Keratinocyte (primary cell): ENCODE measurements around the gene HDAC9. TPM values are rescaled to one million over a fixed set of nuclear protein-coding genes. Genes with fewer than 3 reads are reported as not detected.

Source experiments
- DNase-seq: peaks from one replicate; pipeline ENCODE4 v3.0.0-alpha.2; 2011; ENCODE audit warnings: low read depth, missing footprints, low spot score
- FAIRE-seq: peaks from 2 replicates; lab custom pipeline; 2011; peaks lifted over from hg19 to GRCh38; lab: Jason Lieb, UNC
- H2AFZ ChIP-seq: 2 replicates; pipeline ENCODE4 v1.6.0; 2012; ENCODE audit warnings: low read length, control low read depth, inconsistent platforms; ENCODE audit not compliant: control insufficient read depth
- H3K27ac ChIP-seq: 2 replicates; pipeline ENCODE4 v1.5.1; 2011; ENCODE audit warnings: low read length; ENCODE audit not compliant: control insufficient read depth, insufficient read depth
- H3K27me3 ChIP-seq: 3 replicates; pipeline ENCODE4 v1.6.0; 2011; ENCODE audit warnings: low read length; ENCODE audit not compliant: control insufficient read depth, insufficient read depth; ENCODE audit errors: extremely low read depth
- H3K36me3 ChIP-seq, 2 experiments: 2 replicates in 1 of 2; 3 replicates in 1 of 2; pipeline ENCODE4 v1.5.1; 2011; ENCODE audit warnings: low read length in 2 of 2, mild to moderate bottlenecking in 1 of 2; ENCODE audit not compliant: control insufficient read depth in 2 of 2, insufficient read depth in 2 of 2; ENCODE audit errors: extremely low read depth in 1 of 2
- H3K4me1 ChIP-seq: 3 replicates; pipeline ENCODE4 v1.5.1; 2011; ENCODE audit warnings: low read length; ENCODE audit not compliant: control insufficient read depth, insufficient read depth; ENCODE audit errors: extremely low read depth
- H3K4me2 ChIP-seq: 3 replicates; pipeline ENCODE4 v1.6.0; 2011; ENCODE audit warnings: low read depth, low read length; ENCODE audit not compliant: control insufficient read depth, insufficient read depth; ENCODE audit errors: extremely low read depth
- H3K4me3 ChIP-seq, 3 experiments: fragments of 200-600 bp in 1 of 3; sonication (generic) in 1 of 3; 2 replicates in 2 of 3; 3 replicates in 1 of 3; pipeline ENCODE4 v1.5.1; 2011 to 2016; ENCODE audit warnings: low read length in 3 of 3, mild to moderate bottlenecking in 3 of 3, control low read depth in 2 of 3, inconsistent platforms in 1 of 3, low read depth in 1 of 3, mixed read lengths in 1 of 3, mixed run types in 1 of 3, moderate library complexity in 1 of 3; ENCODE audit not compliant: control insufficient read depth in 2 of 3, insufficient read depth in 2 of 3; ENCODE audit errors: extremely low read depth in 1 of 3
- H3K79me2 ChIP-seq: 2 replicates; pipeline ENCODE4 v1.6.0; 2012; ENCODE audit warnings: low read length; ENCODE audit not compliant: control insufficient read depth, insufficient read depth
- H3K9ac ChIP-seq: 3 replicates; pipeline ENCODE4 v1.6.0; 2011; ENCODE audit warnings: low read length; ENCODE audit not compliant: control insufficient read depth, insufficient read depth; ENCODE audit errors: extremely low read depth
- H3K9me1 ChIP-seq: 3 replicates; pipeline ENCODE4 v1.6.0; 2011; ENCODE audit warnings: low read length; ENCODE audit not compliant: control insufficient read depth, insufficient read depth; ENCODE audit errors: extremely low read depth
- H3K9me3 ChIP-seq: 2 replicates; pipeline ENCODE4 v1.5.1; 2012; ENCODE audit warnings: low read depth, low read length; ENCODE audit not compliant: control insufficient read depth
- H4K20me1 ChIP-seq: 3 replicates; pipeline ENCODE4 v1.6.0; 2011; ENCODE audit warnings: low read length; ENCODE audit not compliant: control insufficient read depth, insufficient read depth; ENCODE audit errors: extremely low read depth
- CTCF ChIP-seq, 3 experiments: IDR thresholded peaks in 1 of 3; conservative IDR thresholded peaks in 1 of 3; optimal IDR thresholded peaks in 1 of 3; 2 replicates in 2 of 3; 3 replicates in 1 of 3; pipeline versions ENCODE3 to v1.5.1; 2011; ENCODE audit warnings: low read length in 3 of 3, mild to moderate bottlenecking in 3 of 3, moderate library complexity in 2 of 3, control low read depth in 1 of 3, inconsistent platforms in 1 of 3; ENCODE audit not compliant: insufficient read depth in 2 of 3; ENCODE audit errors: extremely low read depth in 1 of 3
- EZH2 ChIP-seq: IDR thresholded peaks from one replicate; pipeline ENCODE4 v1.6.1; 2012; ENCODE audit warnings: inconsistent platforms, mild to moderate bottlenecking, low read length, moderate library complexity
- dilution Hi-C: fragments of 300-500 bp; cut with MboI; formaldehyde crosslinking; loops from one replicate; pipeline ENCODE4 v1.7.0; 2020; ENCODE audit warnings: low sequenced_read_pairs; ENCODE audit not compliant: extremely low pct_ligation_motif_present
- polyA plus RNA-seq, 5 experiments: library from polyadenylated mRNA; depleted of rRNA in 3 of 5; stranded (reverse) in 3 of 5; stranded (forward) in 1 of 5; unstranded in 1 of 5; fragments of >200 nt; gene quantifications; 1 replicate in 1 of 5; 2 replicates in 3 of 5; 3 replicates in 1 of 5; pipeline versions ENCODE4 v1.2.1 to v1.2.3, GENCODE V29; 2011 to 2012; ENCODE audit warnings: missing spikeins in 2 of 5, low read depth in 1 of 5, low replicate concordance in 1 of 5

The HDAC9 gene
- polyA plus RNA-seq, 1 donor (not counting 4 experiments of a cell fraction or from before 2014, with no cell fraction given), result 24.6 TPM

- Histone ChIP-seq H3K9me3 (no peaks in the 10 kb centered on the region), H4K20me1 (no peaks in the 10 kb centered on the region), H3K79me2 (peaks cover 14% of the 10 kb centered on the region), H3K9me1 (no peaks in the 10 kb centered on the region), H3K27ac (no peak overlapping the region), H3K4me2 (no peak overlapping the region), H2AFZ (no peak overlapping the region), H3K4me1 (no peaks in the 10 kb centered on the region), H3K9ac (no peak overlapping the region), H3K27me3 (no peaks in the 10 kb centered on the region), H3K4me3 (no peak overlapping the region), H3K36me3 (peaks cover 0 to 3% of the 10 kb centered on the region in 2 experiments)
- DNase-seq (no peak), FAIRE-seq (no peak)
- dilution Hi-C loops, result no loop called here
- TF ChIP-seq EZH2, result no peak
- no peak for TF ChIP-seq CTCF (optimal IDR thresholded peaks at IDR 0.05 in 1 of 3, IDR thresholded peaks at IDR 0.05 in 1 of 3, conservative IDR thresholded peaks at IDR 0.05 in 1 of 3; ENCODE audit: extremely low read depth in 1 of 3, insufficient read depth in 2 of 3, low read length in 3 of 3)
These were observed 37.3 kb downstream of the HDAC9 start for GRCh38 chr7:18532813-18533212.

GRCh38 chr7:18534481-18534880 is 38.9 kb downstream of the HDAC9 start:
- Histone ChIP-seq H3K9me3 (no peaks in the 10 kb centered on the region), H3K79me2 (peaks cover 16% of the 10 kb centered on the region), H3K4me1 (no peaks in the 10 kb centered on the region), H3K9ac (no peak overlapping the region), H3K27ac (no peak overlapping the region), H3K4me3 (no peak overlapping the region), H3K4me2 (no peak overlapping the region), H3K36me3 (peaks cover 0 to 3% of the 10 kb centered on the region in 2 experiments), H3K27me3 (no peaks in the 10 kb centered on the region), H3K9me1 (no peaks in the 10 kb centered on the region), H4K20me1 (no peaks in the 10 kb centered on the region), H2AFZ (no peak overlapping the region)
- dilution Hi-C loops, result no loop called here
- no peak for TF ChIP-seq EZH2
- no peak for TF ChIP-seq CTCF (optimal IDR thresholded peaks at IDR 0.05 in 1 of 3, IDR thresholded peaks at IDR 0.05 in 1 of 3, conservative IDR thresholded peaks at IDR 0.05 in 1 of 3; ENCODE audit: extremely low read depth in 1 of 3, insufficient read depth in 2 of 3, low read length in 3 of 3)
- DNase-seq, result no peak
- no peak for FAIRE-seq
